Liver (tissue), 9 donors: ENCODE results near the gene CXCL16. TPM values are rescaled to one million over a fixed set of nuclear protein-coding genes. Genes with fewer than 3 reads are reported as not detected.
A peak's percentile ranks its signal among the peaks of the same experiment; 100 is the strongest.

ENCODE experiments used
- DNase-seq: peaks from one replicate; pipeline ENCODE4 v3.0.0-alpha.2; 2017; ENCODE audit warnings: low spot score
- H3K27ac ChIP-seq, 2 donors: one replicate each; pipeline ENCODE4 v1.7.0; 2013; ENCODE audit warnings: inconsistent platforms in 2 of 2, low read length in 2 of 2, control low read depth in 1 of 2, low read depth in 1 of 2, mild to moderate bottlenecking in 1 of 2
- H3K27me3 ChIP-seq, 4 donors: one replicate each; pipeline versions ENCODE4 v1.6.1 to v1.7.0; 2013; ENCODE audit warnings: low read length in 3 of 4, inconsistent platforms in 1 of 4, mild to moderate bottlenecking in 1 of 4, moderate library complexity in 1 of 4; ENCODE audit not compliant: control insufficient read depth in 4 of 4, insufficient read depth in 4 of 4
- H3K36me3 ChIP-seq, 4 donors: one replicate each; pipeline versions ENCODE4 v1.6.1 to v1.7.0; 2013; ENCODE audit warnings: low read length in 3 of 4, mild to moderate bottlenecking in 3 of 4, low read depth in 1 of 4, moderate library complexity in 1 of 4; ENCODE audit not compliant: control insufficient read depth in 4 of 4, insufficient read depth in 3 of 4
- H3K4me1 ChIP-seq, 4 donors: one replicate each; pipeline versions ENCODE4 v1.6.1 to v1.7.0; 2013; ENCODE audit warnings: low read length in 3 of 4, mild to moderate bottlenecking in 3 of 4, moderate library complexity in 1 of 4; ENCODE audit not compliant: control insufficient read depth in 4 of 4, insufficient read depth in 4 of 4
- H3K4me3 ChIP-seq, 3 donors: one replicate each; pipeline versions ENCODE4 v1.6.1 to v1.7.0; 2013; ENCODE audit warnings: low read length in 3 of 3, control low read depth in 1 of 3, low read depth in 1 of 3, mild to moderate bottlenecking in 1 of 3
- H3K9ac ChIP-seq, 2 donors: one replicate each; pipeline ENCODE4 v1.7.0; 2013; ENCODE audit warnings: low read length in 2 of 2, mild to moderate bottlenecking in 2 of 2, moderate library complexity in 2 of 2, control low read depth in 1 of 2, low read depth in 1 of 2
- H3K9me3 ChIP-seq, 4 donors: one replicate each; pipeline versions ENCODE4 v1.6.1 to v1.7.0; 2013; ENCODE audit warnings: low read length in 3 of 4; ENCODE audit not compliant: control insufficient read depth in 4 of 4
- ATF3 ChIP-seq: IDR thresholded peaks from 2 replicates; pipeline ENCODE4 v1.6.1; 2016; ENCODE audit warnings: antibody characterized with exemption
- EGR1 ChIP-seq, 2 donors: IDR thresholded peaks; 2 replicates each; pipeline ENCODE4 v1.6.1; 2016 to 2018; ENCODE audit warnings: antibody characterized with exemption in 2 of 2, low read depth in 2 of 2
- FOXA1 ChIP-seq: IDR thresholded peaks from 2 replicates; pipeline ENCODE4 v1.6.1; 2016; ENCODE audit warnings: antibody characterized with exemption
- FOXA2 ChIP-seq: IDR thresholded peaks from 2 replicates; pipeline ENCODE4 v1.6.1; 2016; ENCODE audit warnings: antibody characterized with exemption
- GABPA ChIP-seq, 2 donors: IDR thresholded peaks in 1 of 2; conservative IDR thresholded peaks in 1 of 2; 2 replicates each; pipeline ENCODE4 v1.6.1; 2016; ENCODE audit warnings: antibody characterized with exemption in 2 of 2, mild to moderate bottlenecking in 1 of 2, moderate library complexity in 1 of 2
- HNF4A ChIP-seq, 2 donors: conservative IDR thresholded peaks; 2 replicates each; pipeline ENCODE4 v1.6.1; 2016; ENCODE audit warnings: antibody characterized with exemption in 2 of 2, mild to moderate bottlenecking in 2 of 2
- HNF4G ChIP-seq: IDR thresholded peaks from 2 replicates; pipeline ENCODE4 v1.6.1; 2016; ENCODE audit warnings: antibody characterized with exemption
- JUND ChIP-seq, 2 donors: IDR thresholded peaks; 2 replicates each; pipeline ENCODE4 v1.6.1; 2016; ENCODE audit warnings: antibody characterized with exemption in 2 of 2
- MAX ChIP-seq: IDR thresholded peaks from 2 replicates; pipeline ENCODE4 v1.6.1; 2016; ENCODE audit warnings: antibody characterized with exemption
- NR2F2 ChIP-seq: IDR thresholded peaks from 2 replicates; pipeline ENCODE4 v1.6.1; 2016; ENCODE audit warnings: antibody characterized with exemption
- RAD21 ChIP-seq, 2 donors: IDR thresholded peaks; 2 replicates each; pipeline ENCODE4 v1.6.1; 2016; ENCODE audit warnings: antibody characterized with exemption in 2 of 2, mild to moderate bottlenecking in 2 of 2
- REST ChIP-seq: IDR thresholded peaks from 2 replicates; pipeline ENCODE4 v1.6.1; 2016; ENCODE audit warnings: antibody characterized with exemption, mild to moderate bottlenecking
- RXRA ChIP-seq, 2 donors: IDR thresholded peaks; 2 replicates each; pipeline ENCODE4 v1.6.1; 2017 to 2018; ENCODE audit warnings: antibody characterized with exemption in 2 of 2, mild to moderate bottlenecking in 1 of 2
- SP1 ChIP-seq: IDR thresholded peaks from 2 replicates; pipeline ENCODE4 v1.6.1; 2018; ENCODE audit warnings: antibody characterized with exemption, mild to moderate bottlenecking
- TAF1 ChIP-seq: conservative IDR thresholded peaks from 2 replicates; pipeline ENCODE4 v1.6.1; 2016; ENCODE audit warnings: antibody characterized with exemption, mild to moderate bottlenecking
- YY1 ChIP-seq: IDR thresholded peaks from 2 replicates; pipeline ENCODE4 v1.6.1; 2016; ENCODE audit warnings: antibody characterized with exemption, mild to moderate bottlenecking
- ZBTB33 ChIP-seq: IDR thresholded peaks from 2 replicates; pipeline ENCODE4 v1.6.1; 2016; ENCODE audit warnings: antibody characterized with exemption
- WGBS: extraction: QIAGEN DNeasy Blood & Tissue Kit; methylation state at CpG from one replicate; pipeline ENCODE4 v1.1.7; 2013; 5-methylcytosine and 5-hydroxymethylcytosine counted together
- polyA plus RNA-seq, 2 donors: library from polyadenylated mRNA; stranded (reverse) in 1 of 2; unstranded in 1 of 2; fragments of 200-250 nt in 1 of 2; fragments of >200 nt in 1 of 2; fragmentation: Nextera tagmentation in 1 of 2; extraction: Ambion mirVana in 1 of 2; gene quantifications; one replicate each; pipeline versions ENCODE4 v1.2.1 to v1.2.3, GENCODE V29; 2013 to 2015
- total RNA-seq, 2 donors: library from RNA; depleted of rRNA; stranded (reverse); fragments of >200 nt; gene quantifications; one replicate each; pipeline ENCODE4 v1.2.3, GENCODE V29; 2014
- TF ChIP-seq, protein P1 (sequence below): fragments of 150-350 bp; IDR thresholded peaks from 2 replicates; pipeline ENCODE4 v1.5.1; 2017; ENCODE audit warnings: improper control_type of control experiment, low read depth, low read length; ENCODE audit not compliant: missing input control
- donor health status: healthy.
- donor health status: healthy.
- donor health status: healthy.
- donor health status: healthy.
- donor health status: healthy.

Gene CXCL16
- total and polyA plus RNA-seq, 4 donors: 10.7 to 41.1 (median 16.1) TPM

- Histone ChIP-seq H3K4me3 (peak overlapping the region; percentile 53 to 89 (median 57)), H3K9ac (peak overlapping the region; percentile 77 to 84), H3K36me3 (no peaks in the 10 kb centered on the region), H3K27ac (peak overlapping the region; percentile 78 to 96), H3K4me1 (peaks cover 0 to 14% (median 7%) of the 10 kb centered on the region in 4 donors), H3K27me3 (no peaks in the 10 kb centered on the region), H3K9me3 (no peaks in the 10 kb centered on the region)
- WGBS: 45% methylated on average over 10 of the region's 10 CpGs
- no peak for DNase-seq
- TF ChIP-seq TAF1 (peak; percentile 14), ZBTB33 (no peak), YY1 (no peak)
These were observed 32.5 kb upstream of the CXCL16 start for GRCh38 chr17:4772235-4772613.

GRCh38 chr17:4771519-4772234 lies 31.9 kb upstream of the CXCL16 start, which contains the start of gene TM4SF5:
Gene TM4SF5 (plus strand): TSS chr17:4771886. CDS start chr17:4771923, 37 bp downstream.
- Histone ChIP-seq H3K27ac (peak within 1 kb of the TSS; percentile 78 to 96), H3K27me3 (no peaks in the 10 kb centered on the region), H3K36me3 (no peaks in the 10 kb centered on the region), H3K4me3 (peak within 1 kb of the TSS; percentile 53 to 89 (median 57)), H3K9ac (peak within 1 kb of the TSS; percentile 77 to 84), H3K4me1 (peaks cover 0 to 14% (median 7%) of the 10 kb centered on the region in 4 donors), H3K9me3 (no peaks in the 10 kb centered on the region)
- 26% methylated on average over 13 of the region's 13 CpGs for WGBS
- TF ChIP-seq YY1 (peak; percentile 70), RAD21 (IDR thresholded peaks at IDR 0.05) (peak; percentile 51 to 67), NR2F2 (no peak), TAF1 (peak; percentile 58), MAX (peak; percentile 93), ZBTB33 (no peak), EGR1 (IDR thresholded peaks at IDR 0.05; ENCODE audit: low read depth in 2 of 2) (no peak), FOXA2 (peak; percentile 50), SP1 (peak; percentile 91), HNF4A (conservative IDR thresholded peaks at IDR 0.05) (peak; percentile 94 to 97), JUND (IDR thresholded peaks at IDR 0.05) (peak in 1 of 2 donors; percentile 33), ATF3 (no peak), GABPA (IDR thresholded peaks at IDR 0.05 in 1 of 2, conservative IDR thresholded peaks at IDR 0.05 in 1 of 2) (peak in 1 of 2 donors; percentile 48), REST (peak; percentile 91), FOXA1 (peak; percentile 64), HNF4G (peak; percentile 78), RXRA (IDR thresholded peaks at IDR 0.05) (peak; percentile 76 to 86)
- TF ChIP-seq, protein P1, sequence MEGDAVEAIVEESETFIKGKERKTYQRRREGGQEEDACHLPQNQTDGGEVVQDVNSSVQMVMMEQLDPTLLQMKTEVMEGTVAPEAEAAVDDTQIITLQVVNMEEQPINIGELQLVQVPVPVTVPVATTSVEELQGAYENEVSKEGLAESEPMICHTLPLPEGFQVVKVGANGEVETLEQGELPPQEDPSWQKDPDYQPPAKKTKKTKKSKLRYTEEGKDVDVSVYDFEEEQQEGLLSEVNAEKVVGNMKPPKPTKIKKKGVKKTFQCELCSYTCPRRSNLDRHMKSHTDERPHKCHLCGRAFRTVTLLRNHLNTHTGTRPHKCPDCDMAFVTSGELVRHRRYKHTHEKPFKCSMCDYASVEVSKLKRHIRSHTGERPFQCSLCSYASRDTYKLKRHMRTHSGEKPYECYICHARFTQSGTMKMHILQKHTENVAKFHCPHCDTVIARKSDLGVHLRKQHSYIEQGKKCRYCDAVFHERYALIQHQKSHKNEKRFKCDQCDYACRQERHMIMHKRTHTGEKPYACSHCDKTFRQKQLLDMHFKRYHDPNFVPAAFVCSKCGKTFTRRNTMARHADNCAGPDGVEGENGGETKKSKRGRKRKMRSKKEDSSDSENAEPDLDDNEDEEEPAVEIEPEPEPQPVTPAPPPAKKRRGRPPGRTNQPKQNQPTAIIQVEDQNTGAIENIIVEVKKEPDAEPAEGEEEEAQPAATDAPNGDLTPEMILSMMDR: no peak
- DNase-seq: peak; percentile 62
